Psoas muscle (tissue), 8 donors: ENCODE data around the gene PEX10. TPM values are rescaled to one million over a fixed set of nuclear protein-coding genes. Genes with fewer than 3 reads are reported as not detected.

Experiments used
- ATAC-seq, 4 donors: fragments of 200-7000 bp; cut with Tn5 transposase; one replicate each; pipeline ENCODE4 v1.9.1; 2020; ENCODE audit warnings: moderate library complexity in 3 of 4, mild to moderate bottlenecking in 2 of 4
- DNase-seq, 2 donors: peaks; one replicate each; pipeline ENCODE4 v3.0.0-alpha.2; 2020
- H3K27ac ChIP-seq: fragments of 200-600 bp; one replicate; pipeline ENCODE4 v1.8.0; 2022
- H3K27me3 ChIP-seq, 3 donors: fragments of 200-600 bp in 1 of 3; one replicate each; pipeline versions ENCODE4 v1.6.1 to v1.8.0; 2013 to 2022; ENCODE audit warnings: low read length in 2 of 3, mild to moderate bottlenecking in 2 of 3, moderate library complexity in 1 of 3; ENCODE audit not compliant: insufficient read depth in 3 of 3
- H3K36me3 ChIP-seq, 2 donors: fragments of 200-600 bp in 1 of 2; one replicate each; pipeline versions ENCODE4 v1.6.1 to v1.8.0; 2013 to 2022; ENCODE audit warnings: low read depth in 1 of 2, mild to moderate bottlenecking in 1 of 2, moderate library complexity in 1 of 2; ENCODE audit not compliant: insufficient read depth in 1 of 2
- H3K4me1 ChIP-seq: fragments of 200-600 bp; one replicate; pipeline ENCODE4 v1.8.0; 2022
- H3K4me3 ChIP-seq: fragments of 200-600 bp; one replicate; pipeline ENCODE4 v1.8.0; 2022; ENCODE audit warnings: mild to moderate bottlenecking
- H3K9me3 ChIP-seq: fragments of 200-600 bp; one replicate; pipeline ENCODE4 v1.8.0; 2022
- CTCF ChIP-seq: fragments of 200-600 bp; IDR thresholded peaks from one replicate; pipeline ENCODE4 v1.8.0; 2022; ENCODE audit warnings: antibody characterized with exemption
- whole genome bisulfite sequencing, 3 donors: extraction: QIAGEN DNeasy Blood & Tissue Kit; methylation state at CpG; one replicate each; pipeline versions ENCODE4 v1.1.6 to v1.1.7; 2013; 5-methylcytosine and 5-hydroxymethylcytosine counted together
- intact Hi-C, 2 donors: fragments of 100-400 bp; cut with DNase I; formaldehyde crosslinking; loops; one replicate each; pipeline versions ENCODE4 v1.11.0 to v1.14.2; 2022
- polyA plus RNA-seq, 3 donors: library from polyadenylated mRNA; stranded (reverse); fragments of 200-250 nt; gene quantifications; one replicate each; pipeline ENCODE4 v1.2.3, GENCODE V29; 2013
- total RNA-seq, 4 donors: library from RNA; stranded (reverse); fragmentation: NEBNext Ultra II Directional in 2 of 4; extraction: Animal tissue kit (Norgen Biotek cat#: 25700) in 2 of 4; gene quantifications; one replicate each; pipeline versions ENCODE4 v1.2.1 to v1.2.4, GENCODE V29; 2021 to 2023
- donor health status: healthy with polysubstance abuse.
- donor health status: DM: no; HTN: no; CAD: no; lungs with moderate emphysema.
- donor health status: Bipolar disorder and iron deficiency.
- donor health status: healthy.
- donor health status: DM: yes; HTN: yes; CAD: no.
- donor health status: DM: no; HTN: no; CAD: no.
- donor health status: DM: no; HTN: no; CAD: no.
- donor health status: DM: yes; HTN: yes; CAD: no.

Gene PEX10
- total and polyA plus RNA-seq, 7 donors, result 12.6 to 19.7 (median 16.2) TPM

GRCh38 chr1:2396476-2396875 is 15.9 kb downstream of the PEX10 start:
- ATAC-seq (no peak), DNase-seq (no peak)
- Histone ChIP-seq H3K27ac (no peak overlapping the region), H3K36me3 (peaks cover 7 to 66% of the 10 kb centered on the region in 2 donors), H3K27me3 (no peaks in the 10 kb centered on the region), H3K4me3 (no peak overlapping the region), H3K4me1 (peaks cover 22% of the 10 kb centered on the region), H3K9me3 (no peaks in the 10 kb centered on the region)
- intact Hi-C loops, result no loop called here
- no peak for TF ChIP-seq CTCF
- 90 to 91% (median 91%) methylated on average over 5 of the region's 5 CpGs for WGBS, 3 donors

GRCh38 chr1:2396059-2396458 is 16.3 kb downstream of the PEX10 start:
- Histone ChIP-seq H3K4me1 (peaks cover 22% of the 10 kb centered on the region), H3K36me3 (peaks cover 7 to 64% of the 10 kb centered on the region in 2 donors), H3K9me3 (no peaks in the 10 kb centered on the region), H3K4me3 (no peak overlapping the region), H3K27ac (no peak overlapping the region), H3K27me3 (no peaks in the 10 kb centered on the region)
- no peak for DNase-seq
- intact Hi-C loops, result no loop called here
- WGBS, 3 donors, result 82 to 86% (median 84%) methylated on average over 17 of the region's 17 CpGs
- no peak for TF ChIP-seq CTCF
- ATAC-seq, result no peak

GRCh38 chr1:2395245-2395644 is 17.1 kb downstream of the PEX10 start:
- Histone ChIP-seq H3K27me3 (no peaks in the 10 kb centered on the region), H3K4me3 (no peak overlapping the region), H3K36me3 (peaks cover 2 to 56% of the 10 kb centered on the region in 2 donors), H3K27ac (no peak overlapping the region), H3K9me3 (no peaks in the 10 kb centered on the region), H3K4me1 (peaks cover 30% of the 10 kb centered on the region)
- intact Hi-C loops, result no loop called here
- 84 to 92% (median 92%) methylated on average over 10 of the region's 10 CpGs for WGBS, 3 donors
- DNase-seq, result no peak
- TF ChIP-seq CTCF, result no peak
- no peak for ATAC-seq

- TF ChIP-seq CTCF, result no peak
- WGBS, 3 donors, result 71 to 81% (median 74%) methylated on average over 11 of the region's 11 CpGs
- intact Hi-C loops, result loop anchor here in 1 of 2 donors (5.0 kb wide), 1 partner anchor 133 kb away; the partner anchor contains the start of gene PANK4
- no peak overlapping the region for H3K4me3 ChIP-seq
- peaks cover 0 to 51% of the 10 kb centered on the region in 2 donors for H3K36me3 ChIP-seq
- H3K9me3 ChIP-seq, result no peaks in the 10 kb centered on the region
- no peak for ATAC-seq
- peaks cover 31% of the 10 kb centered on the region for H3K4me1 ChIP-seq
- no peaks in the 10 kb centered on the region for H3K27me3 ChIP-seq
- no peak for DNase-seq
- no peak overlapping the region for H3K27ac ChIP-seq
These were observed 17.6 kb downstream of the PEX10 start for GRCh38 chr1:2394761-2395160.

GRCh38 chr1:2394220-2394619 is 18.1 kb downstream of the PEX10 start:
- ATAC-seq, result no peak
- DNase-seq, result no peak
- Histone ChIP-seq H3K27ac (no peak overlapping the region), H3K4me3 (no peak overlapping the region), H3K27me3 (no peaks in the 10 kb centered on the region), H3K36me3 (peaks cover 0 to 46% of the 10 kb centered on the region in 2 donors), H3K9me3 (no peaks in the 10 kb centered on the region), H3K4me1 (peaks cover 31% of the 10 kb centered on the region)
- no peak for TF ChIP-seq CTCF
- 85 to 92% (median 89%) methylated on average over 7 of the region's 7 CpGs for WGBS, 3 donors
- intact Hi-C loops, result loop anchor here in 1 of 2 donors (5.0 kb wide), 1 partner anchor 133 kb away; the partner anchor contains the start of gene PANK4
